ENCODE measurements around the gene TEDC2. TPM values are rescaled to one million over a fixed set of nuclear protein-coding genes. Genes with fewer than 3 reads are reported as not detected.
A peak's percentile ranks its signal among the peaks of the same experiment; 100 is the strongest.
"Not testable (repeated sequence)": the region's sequence is repeated elsewhere in the genome, so short reads cannot be mapped to it uniquely, and the experiment has no call there.

TEDC2 gene
- total RNA-seq, 1 experiment from 2014 or later, result 30.9 TPM

GRCh38 chr16:2429771-2430663 is 29.9 kb upstream of the TEDC2 start:
- H3K4me1 ChIP-seq, result peaks cover 3% of the 10 kb centered on the region; the same call in 1 of the 2 replicates
- no peaks in the 10 kb centered on the region for H3K9me3 ChIP-seq (replicated peaks)
- H3K27ac ChIP-seq, result peak overlapping the region; percentile 51
- H3K27me3 ChIP-seq, result no peaks in the 10 kb centered on the region
- peak in 1 of 2 experiments; percentile 41 for DNase-seq
- peaks cover 32% of the 10 kb centered on the region for H3K36me3 ChIP-seq
- H3K4me3 ChIP-seq, result peak overlapping the region; percentile 99

- DNase-seq, result no peak
- Histone ChIP-seq H3K27ac (no peak overlapping the region), H3K4me3 (no peak overlapping the region), H3K36me3 (peaks cover 51% of the 10 kb centered on the region), H3K4me1 (peaks cover 3% of the 10 kb centered on the region; the same call in 1 of the 2 replicates), H3K9me3 (replicated peaks) (no peaks in the 10 kb centered on the region), H3K27me3 (no peaks in the 10 kb centered on the region)
Measured at GRCh38 chr16:2432286-2432685, 27.6 kb upstream of the TEDC2 start.

GRCh38 chr16:2432801-2433505 is 27.0 kb upstream of the TEDC2 start:
- Histone ChIP-seq H3K27ac (no peak overlapping the region), H3K9me3 (replicated peaks) (no peaks in the 10 kb centered on the region), H3K36me3 (peaks cover 54% of the 10 kb centered on the region), H3K27me3 (no peaks in the 10 kb centered on the region), H3K4me1 (peaks cover 3% of the 10 kb centered on the region; the same call in 1 of the 2 replicates), H3K4me3 (no peak overlapping the region)
- no peak for DNase-seq

DNA sequence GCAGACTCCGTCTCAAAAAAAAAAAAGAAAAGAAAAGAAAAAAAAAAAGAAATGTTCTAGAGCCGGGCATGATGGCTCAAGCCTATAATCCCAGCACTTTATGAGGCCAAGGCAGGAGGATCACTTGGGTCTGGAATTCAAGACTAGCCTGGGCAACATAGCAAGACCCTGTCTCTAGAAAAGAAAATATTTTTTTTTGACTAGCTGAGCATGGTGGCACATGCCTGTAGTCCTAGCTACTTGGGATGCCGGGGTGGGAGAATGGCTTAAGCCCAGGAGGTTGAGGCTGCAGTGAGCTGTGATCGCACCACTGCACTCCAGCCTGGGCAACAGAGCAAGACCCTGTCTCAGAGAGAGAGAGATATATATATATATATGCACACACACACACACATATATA is 24.7 kb upstream of the TEDC2 start:
- DNase-seq; H3K4me1 ChIP-seq; H3K27me3 ChIP-seq; H3K9me3 ChIP-seq (replicated peaks); H3K4me3 ChIP-seq; H3K27ac ChIP-seq: not testable (repeated sequence)
- peaks cover 71% of the 10 kb centered on the region for H3K36me3 ChIP-seq

- Histone ChIP-seq H3K36me3 (peaks cover 72% of the 10 kb centered on the region), H3K27me3 (no peaks in the 10 kb centered on the region), H3K4me3 (no peak overlapping the region), H3K27ac (no peak overlapping the region), H3K9me3 (replicated peaks) (no peaks in the 10 kb centered on the region), H3K4me1 (no peaks in the 10 kb centered on the region)
- no peak for DNase-seq
Measured at GRCh38 chr16:2436110-2436509, 23.8 kb upstream of the TEDC2 start.

DNA sequence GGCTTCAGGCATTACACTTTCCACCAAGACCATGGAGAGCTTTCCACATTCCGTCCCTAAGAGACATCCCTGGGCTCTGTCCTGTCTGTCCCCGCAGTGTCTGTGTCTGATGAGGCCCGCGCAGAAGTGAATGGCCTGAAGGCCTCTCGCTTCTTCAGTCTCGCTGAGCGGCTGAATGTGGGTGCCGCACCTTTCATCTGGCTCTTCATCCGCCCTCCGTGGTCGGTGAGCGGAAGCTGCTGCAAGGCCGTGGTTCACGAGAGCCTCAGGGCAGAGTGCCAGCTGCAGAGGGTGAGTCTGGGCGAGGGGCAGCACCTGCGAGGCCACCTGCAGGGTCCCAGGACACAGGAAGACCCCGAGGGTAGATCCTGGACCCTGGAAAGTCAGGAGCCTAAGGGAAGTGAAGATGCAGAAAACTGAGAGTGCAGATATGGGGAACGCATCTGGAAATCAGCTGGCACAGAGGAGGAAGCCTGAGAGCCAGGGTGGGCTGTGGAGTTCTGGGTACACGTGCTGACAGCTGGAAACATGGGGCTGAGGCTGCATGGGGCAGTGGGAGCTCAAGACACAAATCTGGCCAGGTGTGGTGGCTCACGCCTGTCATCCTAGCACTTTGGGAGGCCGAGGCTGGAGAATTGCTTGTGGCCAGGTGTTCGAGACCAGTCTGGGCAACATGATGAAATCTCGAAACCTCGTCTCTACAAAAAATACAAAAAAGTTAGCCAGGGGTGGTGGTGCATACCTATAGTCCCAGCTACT is 22.7 kb upstream of the TEDC2 start:
- Histone ChIP-seq H3K9me3 (replicated peaks) (no peaks in the 10 kb centered on the region), H3K27me3 (no peaks in the 10 kb centered on the region), H3K4me3 (no peak overlapping the region), H3K36me3 (peaks cover 72% of the 10 kb centered on the region), H3K27ac (no peak overlapping the region), H3K4me1 (no peaks in the 10 kb centered on the region)
- no peak for DNase-seq

DNA sequence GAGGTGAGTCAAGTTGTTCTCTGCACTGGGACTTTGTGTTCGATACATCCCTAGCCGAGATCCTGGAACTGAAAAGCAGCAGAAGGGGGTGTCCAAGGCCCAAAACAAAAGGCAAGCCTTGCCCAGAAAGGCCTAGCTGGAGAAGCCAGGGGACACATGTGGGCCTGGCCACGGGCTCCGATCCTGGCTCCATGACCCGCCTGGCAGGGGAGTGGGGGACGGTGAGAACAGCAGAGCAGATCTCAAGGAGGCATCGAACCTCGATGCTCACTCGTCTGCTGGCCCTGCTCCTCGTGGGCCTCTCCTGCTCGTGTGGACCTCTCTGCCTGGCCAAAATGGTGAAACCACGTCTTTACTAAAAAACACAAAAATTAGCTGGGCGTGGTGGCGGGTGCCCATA is 21.8 kb upstream of the TEDC2 start:
- Histone ChIP-seq H3K4me1 (no peaks in the 10 kb centered on the region), H3K4me3 (no peak overlapping the region), H3K9me3 (replicated peaks) (no peaks in the 10 kb centered on the region), H3K36me3 (peaks cover 63% of the 10 kb centered on the region), H3K27ac (no peak overlapping the region), H3K27me3 (no peaks in the 10 kb centered on the region)
- DNase-seq, result no peak

DNA sequence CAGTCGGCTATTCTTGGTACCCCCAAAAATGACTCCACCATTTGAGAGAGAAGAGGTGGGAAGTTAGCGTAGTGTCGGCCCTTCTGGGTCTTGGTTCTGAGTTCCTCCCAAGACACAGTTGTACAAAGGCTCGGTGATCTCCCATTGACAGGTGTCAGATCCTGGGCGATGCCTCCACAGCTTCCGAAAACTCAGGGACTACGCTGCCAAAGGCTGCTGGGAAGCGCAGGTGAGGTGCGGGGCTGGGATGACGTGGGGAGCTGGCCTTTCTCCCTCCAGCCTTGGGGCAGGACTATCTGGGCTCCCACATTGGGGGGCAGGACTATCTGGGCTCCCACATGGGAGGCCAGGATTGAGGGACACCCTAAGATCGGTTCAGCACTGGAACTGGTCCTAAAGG is 20.3 kb upstream of the TEDC2 start:
- Histone ChIP-seq H3K4me1 (no peaks in the 10 kb centered on the region), H3K27me3 (no peaks in the 10 kb centered on the region), H3K4me3 (no peak overlapping the region), H3K9me3 (replicated peaks) (no peaks in the 10 kb centered on the region), H3K27ac (no peak overlapping the region), H3K36me3 (peaks cover 54% of the 10 kb centered on the region)
- DNase-seq, result no peak

DNA sequence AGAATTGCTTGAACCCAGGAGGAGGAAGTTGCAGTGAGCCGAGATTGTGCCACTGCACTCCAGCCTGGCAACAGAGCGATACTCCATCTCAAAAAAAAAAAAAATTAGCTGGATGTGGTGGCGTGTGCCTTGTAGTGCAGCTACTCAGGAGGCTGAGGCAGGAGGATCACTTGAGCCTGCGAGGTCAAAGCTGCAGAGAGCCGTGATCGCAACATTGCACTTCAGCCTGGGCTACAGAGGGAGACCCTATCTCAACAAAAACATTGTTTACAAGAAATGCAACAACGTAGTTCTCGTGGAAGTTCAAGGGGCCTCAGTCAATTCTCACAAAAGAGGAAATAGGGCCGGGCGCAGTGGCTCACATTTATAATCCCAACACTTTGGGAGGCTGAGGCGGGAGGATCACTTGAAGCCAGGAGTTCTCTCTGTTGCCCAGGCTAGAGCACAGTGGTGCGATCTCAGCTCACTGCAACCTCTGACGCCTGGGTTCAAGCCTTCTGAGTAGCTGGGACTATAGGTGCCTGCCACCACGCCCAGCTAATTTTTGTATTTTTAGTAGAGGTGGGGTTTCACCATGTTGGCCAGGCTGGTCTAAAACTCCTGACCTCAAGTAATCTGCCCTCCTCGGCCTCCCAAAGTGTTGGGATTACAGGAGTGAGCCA is 18.6 kb upstream of the TEDC2 start:
- not testable (repeated sequence) for H3K4me1 ChIP-seq; H3K27ac ChIP-seq; DNase-seq; H3K4me3 ChIP-seq; H3K27me3 ChIP-seq; H3K9me3 ChIP-seq (replicated peaks)
- H3K36me3 ChIP-seq, result peaks cover 56% of the 10 kb centered on the region

DNA sequence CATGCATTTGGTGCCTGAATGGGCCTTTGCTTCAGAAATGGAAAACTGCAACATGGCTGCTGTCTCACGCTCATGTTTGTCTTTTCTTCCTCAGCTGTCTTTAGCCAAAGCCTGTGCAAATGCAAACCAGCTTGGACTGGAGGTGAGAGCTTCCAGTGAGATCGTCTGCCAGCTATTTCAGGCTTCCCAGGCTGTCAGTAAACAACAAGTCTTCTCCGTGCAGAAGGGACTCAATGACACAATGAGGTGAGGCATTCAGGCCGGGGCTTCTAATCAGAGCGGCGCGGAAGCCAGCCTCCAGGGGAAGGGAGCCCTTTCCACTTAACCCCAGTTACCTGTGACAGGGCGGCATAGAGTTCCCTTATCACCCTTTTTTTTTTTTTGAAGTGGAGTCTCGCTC is 16.4 kb upstream of the TEDC2 start:
- no peak overlapping the region for H3K27ac ChIP-seq
- H3K9me3 ChIP-seq (replicated peaks), result no peaks in the 10 kb centered on the region
- peaks cover 54% of the 10 kb centered on the region for H3K36me3 ChIP-seq
- H3K27me3 ChIP-seq, result no peaks in the 10 kb centered on the region
- DNase-seq, result no peak
- H3K4me1 ChIP-seq, result no peaks in the 10 kb centered on the region
- H3K4me3 ChIP-seq, result no peak overlapping the region

- H3K36me3 ChIP-seq, result peaks cover 63% of the 10 kb centered on the region
- no peaks in the 10 kb centered on the region for H3K9me3 ChIP-seq (replicated peaks)
- H3K27me3 ChIP-seq, result no peaks in the 10 kb centered on the region
- H3K4me3 ChIP-seq, result no peak overlapping the region
- DNase-seq, result no peak
- no peaks in the 10 kb centered on the region for H3K4me1 ChIP-seq
- H3K27ac ChIP-seq, result no peak overlapping the region
Measured at GRCh38 chr16:2447920-2448583, 11.9 kb upstream of the TEDC2 start.

DNA sequence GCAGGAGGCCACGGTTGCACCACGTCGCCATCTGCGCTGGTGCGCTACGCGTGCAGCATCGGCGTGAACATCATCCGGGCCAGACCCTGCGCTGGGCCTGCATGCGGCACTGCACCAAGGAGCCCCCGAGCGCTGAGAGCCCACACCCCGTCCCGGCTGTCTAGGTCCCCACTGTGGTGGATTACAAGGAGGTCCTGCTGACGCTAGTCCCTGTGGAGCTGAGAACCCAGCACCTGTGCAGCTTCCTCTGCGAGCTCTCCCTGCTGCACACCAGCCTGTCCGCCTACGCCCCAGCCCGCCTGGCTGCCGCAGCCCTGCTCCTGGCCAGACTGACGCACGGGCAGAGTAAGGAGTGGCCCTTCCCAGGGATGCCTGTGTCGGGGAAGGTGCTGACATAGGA is 10.8 kb upstream of the TEDC2 start:
- Histone ChIP-seq H3K9me3 (replicated peaks) (no peaks in the 10 kb centered on the region), H3K27me3 (no peaks in the 10 kb centered on the region), H3K4me3 (no peak overlapping the region), H3K27ac (no peak overlapping the region), H3K4me1 (no peaks in the 10 kb centered on the region), H3K36me3 (peaks cover 68% of the 10 kb centered on the region)
- no peak for DNase-seq

DNA sequence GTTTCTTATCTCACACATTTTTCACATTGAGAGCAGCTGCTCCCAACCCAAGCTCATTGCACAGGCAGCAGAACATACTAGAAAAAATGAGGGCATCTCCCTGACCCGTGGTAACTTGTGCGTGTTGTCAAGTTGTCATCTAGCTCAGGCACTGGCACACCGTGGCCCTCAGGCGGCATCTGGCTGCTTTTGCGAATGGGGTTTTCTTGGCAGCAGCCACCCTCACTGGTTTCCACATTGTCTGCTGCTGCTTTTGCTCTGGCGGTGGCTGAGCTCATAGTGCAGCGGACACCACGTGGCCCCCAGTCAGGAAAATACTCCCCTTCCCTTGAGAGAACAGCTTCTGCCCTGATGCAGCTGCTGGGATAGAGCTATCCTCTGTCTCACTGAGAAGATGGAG is 9.4 kb upstream of the TEDC2 start:
- no peak overlapping the region for H3K27ac ChIP-seq
- no peaks in the 10 kb centered on the region for H3K9me3 ChIP-seq (replicated peaks)
- H3K4me1 ChIP-seq, result no peaks in the 10 kb centered on the region
- H3K4me3 ChIP-seq, result no peak overlapping the region
- H3K36me3 ChIP-seq, result peaks cover 70% of the 10 kb centered on the region
- no peaks in the 10 kb centered on the region for H3K27me3 ChIP-seq
- DNase-seq, result no peak

DNA sequence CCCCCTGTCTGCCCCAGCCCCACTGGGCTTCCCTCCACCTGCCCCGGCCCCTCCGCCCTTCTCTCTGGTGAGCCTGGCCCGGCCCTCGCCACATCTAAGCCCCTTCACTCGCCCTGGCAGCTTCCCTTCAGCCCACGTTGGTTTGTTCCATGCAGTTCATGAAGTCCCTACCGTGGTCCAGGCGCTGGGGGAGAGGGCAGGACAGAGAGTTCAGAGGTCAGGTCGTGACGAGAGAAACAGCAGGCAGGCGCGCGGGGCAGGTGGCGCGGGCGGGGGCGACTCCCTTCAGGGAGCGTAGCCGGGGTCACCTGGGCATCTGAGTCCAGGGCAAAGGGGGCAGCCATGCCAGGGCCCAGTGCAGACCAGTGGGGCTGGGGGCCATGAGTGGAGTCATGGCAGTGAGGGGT is 8.9 kb upstream of the TEDC2 start:
- H3K4me3 ChIP-seq, result no peak overlapping the region
- no peak for DNase-seq
- H3K36me3 ChIP-seq, result peaks cover 71% of the 10 kb centered on the region
- H3K27ac ChIP-seq, result no peak overlapping the region
- H3K27me3 ChIP-seq, result no peaks in the 10 kb centered on the region
- H3K4me1 ChIP-seq, result no peaks in the 10 kb centered on the region
- H3K9me3 ChIP-seq (replicated peaks), result no peaks in the 10 kb centered on the region

Measured in SJCRH30 (cell line).